Measurements from ENCODE around the gene HOXA5. TPM values are rescaled to one million over a fixed set of nuclear protein-coding genes. Genes with fewer than 3 reads are reported as not detected.
A peak's percentile ranks its signal among the peaks of the same experiment; 100 is the strongest.

HOXA5 gene
- total RNA-seq, 1 donor: 5.8 TPM

- Histone ChIP-seq H3K4me1 (ENCODE audit: insufficient read depth, low read length) (peaks cover 42% of the 10 kb centered on the region), H3K4me2 (ENCODE audit: insufficient read depth, low read length) (no peak overlapping the region), H3K27me3 (ENCODE audit: insufficient read depth, low read length) (no peaks in the 10 kb centered on the region), H2AFZ (ENCODE audit: low read length) (no peak overlapping the region), H3K79me2 (ENCODE audit: insufficient read depth, low read length) (peaks cover 65% of the 10 kb centered on the region), H3K36me3 (ENCODE audit: insufficient read depth, low read length) (peaks cover 31% of the 10 kb centered on the region), H3K27ac (ENCODE audit: low read depth, low read length) (peak overlapping the region; percentile 32), H3K4me3 (ENCODE audit: insufficient read depth, low read length) (no peak overlapping the region), H3K9me3 (ENCODE audit: low read depth, low read length) (no peaks in the 10 kb centered on the region), H4K20me1 (ENCODE audit: insufficient read depth, low read length) (peaks cover 10% of the 10 kb centered on the region)
- no peak for TF ChIP-seq CTCF (IDR thresholded peaks at IDR 0.05; ENCODE audit: extremely low read depth, low read depth, low read length)
- DNase-seq (ENCODE audit: insufficient read length, low spot score, missing footprints): peak; percentile 74
These were observed 4.5 kb downstream of the HOXA5 start for GRCh38 chr7:27138985-27139333.

- Histone ChIP-seq H3K4me3 (ENCODE audit: insufficient read depth, low read length) (no peak overlapping the region), H3K4me1 (ENCODE audit: insufficient read depth, low read length) (peaks cover 46% of the 10 kb centered on the region), H3K27me3 (ENCODE audit: insufficient read depth, low read length) (no peaks in the 10 kb centered on the region), H3K9me3 (ENCODE audit: low read depth, low read length) (no peaks in the 10 kb centered on the region), H3K4me2 (ENCODE audit: insufficient read depth, low read length) (peak overlapping the region; percentile 33), H3K79me2 (ENCODE audit: insufficient read depth, low read length) (peaks cover 65% of the 10 kb centered on the region), H3K36me3 (ENCODE audit: insufficient read depth, low read length) (peaks cover 27% of the 10 kb centered on the region), H4K20me1 (ENCODE audit: insufficient read depth, low read length) (peaks cover 10% of the 10 kb centered on the region), H3K27ac (ENCODE audit: low read depth, low read length) (peak overlapping the region; percentile 90), H2AFZ (ENCODE audit: low read length) (no peak overlapping the region)
- no peak for TF ChIP-seq CTCF (IDR thresholded peaks at IDR 0.05; ENCODE audit: extremely low read depth, low read depth, low read length)
- peak; percentile 18 for DNase-seq (ENCODE audit: insufficient read length, low spot score, missing footprints)
These were observed 5.0 kb downstream of the HOXA5 start for GRCh38 chr7:27138472-27138871.

- Histone ChIP-seq H3K4me2 (ENCODE audit: insufficient read depth, low read length) (peak overlapping the region; percentile 72), H3K79me2 (ENCODE audit: insufficient read depth, low read length) (peaks cover 65% of the 10 kb centered on the region), H3K36me3 (ENCODE audit: insufficient read depth, low read length) (peaks cover 23% of the 10 kb centered on the region), H2AFZ (ENCODE audit: low read length) (no peak overlapping the region), H3K27ac (ENCODE audit: low read depth, low read length) (peak overlapping the region; percentile 90), H3K4me1 (ENCODE audit: insufficient read depth, low read length) (peaks cover 46% of the 10 kb centered on the region), H3K4me3 (ENCODE audit: insufficient read depth, low read length) (no peak overlapping the region), H3K9me3 (ENCODE audit: low read depth, low read length) (no peaks in the 10 kb centered on the region), H3K27me3 (ENCODE audit: insufficient read depth, low read length) (no peaks in the 10 kb centered on the region), H4K20me1 (ENCODE audit: insufficient read depth, low read length) (peaks cover 10% of the 10 kb centered on the region)
- no peak for TF ChIP-seq CTCF (IDR thresholded peaks at IDR 0.05; ENCODE audit: extremely low read depth, low read depth, low read length)
- peak; percentile 76 for DNase-seq (ENCODE audit: insufficient read length, low spot score, missing footprints)
These were observed 5.7 kb downstream of the HOXA5 start for GRCh38 chr7:27137640-27138315.

GRCh38 chr7:27134392-27134791, 9.1 kb downstream of the HOXA5 start:
- Histone ChIP-seq H3K4me1 (ENCODE audit: insufficient read depth, low read length) (peaks cover 56% of the 10 kb centered on the region), H3K9me3 (ENCODE audit: low read depth, low read length) (no peaks in the 10 kb centered on the region), H3K36me3 (ENCODE audit: insufficient read depth, low read length) (no peaks in the 10 kb centered on the region), H3K4me2 (ENCODE audit: insufficient read depth, low read length) (peak overlapping the region; percentile 33), H3K27me3 (ENCODE audit: insufficient read depth, low read length) (no peaks in the 10 kb centered on the region), H3K4me3 (ENCODE audit: insufficient read depth, low read length) (no peak overlapping the region), H4K20me1 (ENCODE audit: insufficient read depth, low read length) (peaks cover 10% of the 10 kb centered on the region), H3K79me2 (ENCODE audit: insufficient read depth, low read length) (peaks cover 58% of the 10 kb centered on the region), H2AFZ (ENCODE audit: low read length) (no peak overlapping the region), H3K27ac (ENCODE audit: low read depth, low read length) (peak overlapping the region; percentile 90)
- no peak for TF ChIP-seq CTCF (IDR thresholded peaks at IDR 0.05; ENCODE audit: extremely low read depth, low read depth, low read length)
- peak; percentile 97 for DNase-seq (ENCODE audit: insufficient read length, low spot score, missing footprints)

All from osteoblast (primary cell).